CD4-positive, alpha-beta T cell treated with Interleukin-10 for 1 hour (primary cell): Measurements from ENCODE around the gene POLR2H.
A peak's percentile ranks its signal among the peaks of the same experiment; 100 is the strongest.

ENCODE experiments used
- DNase-seq: peaks from one replicate; pipeline ENCODE4 v3.0.0-alpha.2; 2020

POLR2H gene

GRCh38 chr3:184372911-184373310 is 11.4 kb downstream of the POLR2H start:
- DNase-seq, result no peak

GRCh38 chr3:184373422-184373821 is 11.9 kb downstream of the POLR2H start:
- DNase-seq, result no peak

- no peak for DNase-seq
Observed at GRCh38 chr3:184375747-184376461, 14.4 kb downstream of the POLR2H start.

- no peak for DNase-seq
Observed at GRCh38 chr3:184377374-184377773, 15.9 kb downstream of the POLR2H start.

- DNase-seq, result no peak
Observed at GRCh38 chr3:184377882-184378445, 16.5 kb downstream of the POLR2H start, which contains the start of gene THPO. TSS of gene THPO (minus strand) at chr3:184378207. CDS start at chr3:184376259, 1,948 bp downstream.

- DNase-seq, result no peak
Observed at GRCh38 chr3:184378651-184379357, 17.3 kb downstream of the POLR2H start.

- DNase-seq, result no peak
Observed at GRCh38 chr3:184379358-184380184, 18.1 kb downstream of the POLR2H start, which contains the start of gene CHRD. TSS of gene CHRD (plus strand) at chr3:184380054. CDS start at chr3:184380319, 265 bp downstream.

- DNase-seq, result peak; percentile 14
Observed at GRCh38 chr3:184380185-184380626, 18.7 kb downstream of the POLR2H start.

GRCh38 chr3:184380627-184381260 is 19.2 kb downstream of the POLR2H start:
- DNase-seq, result no peak

GRCh38 chr3:184381261-184382224 is 20.0 kb downstream of the POLR2H start:
- no peak for DNase-seq

- DNase-seq, result no peak
Observed at GRCh38 chr3:184382326-184383032, 21.0 kb downstream of the POLR2H start.

- no peak for DNase-seq
Observed at GRCh38 chr3:184383033-184383740, 21.7 kb downstream of the POLR2H start.

GRCh38 chr3:184384342-184384741 is 22.8 kb downstream of the POLR2H start:
- no peak for DNase-seq

GRCh38 chr3:184384856-184385422 is 23.4 kb downstream of the POLR2H start:
- no peak for DNase-seq

- no peak for DNase-seq
Observed at GRCh38 chr3:184386047-184386806, 24.7 kb downstream of the POLR2H start.

- DNase-seq, result no peak
Observed at GRCh38 chr3:184387174-184387714, 25.7 kb downstream of the POLR2H start.

GRCh38 chr3:184388164-184388935 is 26.8 kb downstream of the POLR2H start:
- DNase-seq, result no peak

- no peak for DNase-seq
Observed at GRCh38 chr3:184388936-184389230, 27.4 kb downstream of the POLR2H start.
